Measurements from ENCODE around the gene ZFYVE28.

Gene ZFYVE28

DNA sequence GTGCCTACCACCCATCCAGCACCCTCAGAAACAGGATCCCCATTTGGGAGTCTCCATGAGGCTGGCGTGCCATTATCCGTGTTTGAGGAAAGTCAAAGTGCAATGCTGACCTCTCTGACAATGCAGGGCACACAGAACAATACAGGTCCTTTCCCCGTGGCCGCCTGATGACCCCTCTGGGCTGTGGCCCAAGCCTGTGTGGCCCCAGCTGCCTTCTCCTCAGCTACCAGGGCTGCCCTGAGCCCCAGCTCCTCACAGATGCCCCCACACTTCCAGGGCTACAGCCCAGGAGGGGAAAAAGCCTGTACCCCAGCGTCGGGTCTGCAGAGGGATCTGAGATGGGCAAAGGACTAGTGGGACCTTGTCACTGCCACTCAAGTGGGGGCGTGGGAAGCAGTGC, 15.5 kb downstream of the ZFYVE28 start:
- TF ChIP-seq ZBTB7A (IDR thresholded peaks at IDR 0.05; ENCODE audit: low read depth) (no peak), TAF1 (IDR thresholded peaks at IDR 0.05; ENCODE audit: low read depth) (no peak), CREB1 (IDR thresholded peaks at IDR 0.05; ENCODE audit: low read depth) (no peak), YY1 (IDR thresholded peaks at IDR 0.05; ENCODE audit: low read depth) (no peak), USF1 (IDR thresholded peaks at IDR 0.05) (no peak), MAX (IDR thresholded peaks at IDR 0.05) (no peak), EP300 (IDR thresholded peaks at IDR 0.05; ENCODE audit: borderline replicate concordance) (no peak)

DNA sequence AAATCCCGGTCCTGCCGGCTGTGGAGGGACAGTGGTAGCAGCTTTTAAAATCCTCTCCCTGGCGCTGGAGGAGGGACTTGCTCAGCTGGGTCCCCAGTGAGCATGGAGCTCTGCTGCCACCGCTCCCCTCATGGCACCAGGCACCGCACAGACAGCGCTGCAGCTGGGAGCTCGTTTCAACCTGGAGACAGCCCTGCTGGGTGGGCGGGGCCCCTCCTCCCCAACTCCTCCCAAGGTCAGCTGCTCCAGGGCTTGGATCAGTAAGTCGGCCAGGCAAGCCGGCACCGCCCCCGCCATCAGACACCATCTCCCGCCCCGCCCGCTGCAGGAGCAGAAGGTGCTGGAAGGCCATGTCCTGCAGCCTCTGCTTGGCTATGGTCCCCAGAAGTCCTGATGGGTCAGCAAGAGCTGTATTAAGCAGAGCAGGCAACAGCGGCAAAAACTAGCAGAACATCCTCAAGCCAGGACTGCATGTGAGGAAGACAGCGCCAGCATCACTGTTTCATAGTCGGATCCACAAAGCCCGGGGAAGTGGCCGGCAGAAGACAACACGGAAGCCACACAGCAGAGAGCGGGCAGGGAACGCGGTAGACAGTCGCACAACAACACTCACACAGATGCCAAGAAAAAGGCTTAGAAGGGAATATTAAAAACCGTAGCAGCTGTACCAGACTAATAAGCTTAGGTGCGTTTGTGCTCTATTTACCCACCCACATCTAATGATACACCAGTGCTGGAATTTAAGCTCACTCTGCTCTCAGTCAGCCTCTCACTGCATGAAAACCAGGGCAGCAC, 16.2 kb downstream of the ZFYVE28 start:
- TF ChIP-seq TEAD4 (IDR thresholded peaks at IDR 0.05) (no peak), CEBPB (IDR thresholded peaks at IDR 0.05) (no peak), NFIC (IDR thresholded peaks at IDR 0.05) (no peak), CREB1 (IDR thresholded peaks at IDR 0.05; ENCODE audit: low read depth) (no peak), USF1 (IDR thresholded peaks at IDR 0.05) (peak; percentile 47; the same call in 1 of the 2 replicates), REST (IDR thresholded peaks at IDR 0.05; ENCODE audit: low read depth) (no peak), RAD21 (IDR thresholded peaks at IDR 0.05; ENCODE audit: low read depth) (peak; percentile 24; the same call in 1 of the 2 replicates), ZBTB7A (IDR thresholded peaks at IDR 0.05; ENCODE audit: low read depth) (no peak), EP300 (IDR thresholded peaks at IDR 0.05; ENCODE audit: borderline replicate concordance) (no peak), FOXM1 (IDR thresholded peaks at IDR 0.05; ENCODE audit: borderline replicate concordance, low read depth) (no peak), YY1 (IDR thresholded peaks at IDR 0.05; ENCODE audit: low read depth) (no peak), TCF12 (IDR thresholded peaks at IDR 0.05; ENCODE audit: low read depth) (no peak; the same call in 1 of the 2 replicates), TAF1 (IDR thresholded peaks at IDR 0.05; ENCODE audit: low read depth) (no peak), EGR1 (IDR thresholded peaks at IDR 0.05) (peak; percentile 49; the same call in 1 of the 2 replicates), MAX (IDR thresholded peaks at IDR 0.05) (no peak; the same call in 1 of the 2 replicates)

DNA sequence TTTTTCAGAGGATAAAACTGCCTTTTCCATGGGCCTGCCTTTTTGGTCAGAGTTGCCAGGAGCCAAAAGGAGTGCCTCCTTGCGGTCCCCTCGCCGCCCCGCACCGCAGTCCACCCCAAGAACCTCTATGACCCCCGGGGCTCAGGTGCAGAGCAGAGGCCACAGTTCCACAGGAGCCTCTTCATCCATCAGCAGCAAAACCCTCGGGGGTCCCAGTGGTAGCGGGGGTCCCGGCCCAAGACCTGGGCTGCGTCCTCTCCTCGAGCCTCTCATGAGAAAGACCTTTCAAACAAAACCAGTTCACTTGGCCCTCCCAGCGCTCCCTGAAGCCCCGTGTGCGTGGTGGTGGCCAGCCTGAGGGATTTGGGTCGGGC, 16.8 kb downstream of the ZFYVE28 start:
- TF ChIP-seq CREB1 (IDR thresholded peaks at IDR 0.05; ENCODE audit: low read depth) (no peak), EP300 (IDR thresholded peaks at IDR 0.05; ENCODE audit: borderline replicate concordance) (no peak)

DNA sequence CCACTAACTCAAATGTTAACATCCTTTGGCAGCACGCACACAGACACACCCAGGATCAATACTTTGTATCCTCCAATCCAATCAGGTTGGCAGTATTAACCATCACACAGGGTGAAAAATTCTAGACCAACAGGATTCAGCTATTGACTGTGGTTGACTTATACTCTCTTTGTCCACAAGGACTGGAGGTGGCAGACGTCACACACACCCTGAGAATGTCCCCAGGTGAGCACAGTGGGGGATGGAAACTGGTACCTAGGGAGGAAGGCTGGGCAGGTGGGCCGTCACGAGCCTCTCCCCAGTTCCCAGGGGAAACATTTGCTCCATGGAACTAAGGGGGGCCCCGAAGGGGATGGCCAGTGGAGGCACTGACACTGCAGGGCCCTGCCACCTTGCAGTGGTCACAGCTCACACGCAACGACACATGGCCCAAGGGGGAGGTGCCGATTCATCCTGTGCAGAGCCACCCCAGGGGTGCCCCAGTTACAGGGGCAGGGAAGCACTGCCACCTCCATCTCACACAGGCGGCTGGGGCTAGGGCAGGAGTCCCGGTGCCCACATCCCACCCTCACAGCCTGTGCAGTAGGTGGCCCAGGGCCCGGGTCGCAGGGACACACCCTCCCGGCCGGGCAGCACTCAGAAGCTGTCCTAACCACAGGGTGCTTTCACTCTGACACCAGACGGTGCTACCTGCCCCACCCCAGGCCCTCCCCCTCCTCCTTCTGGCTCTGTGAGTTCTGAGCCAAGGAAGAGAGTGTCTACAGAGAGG, 17.4 kb downstream of the ZFYVE28 start:
- TF ChIP-seq FOXM1 (IDR thresholded peaks at IDR 0.05; ENCODE audit: borderline replicate concordance, low read depth) (no peak), CREB1 (IDR thresholded peaks at IDR 0.05; ENCODE audit: low read depth) (no peak), ZBTB7A (IDR thresholded peaks at IDR 0.05; ENCODE audit: low read depth) (no peak), TEAD4 (IDR thresholded peaks at IDR 0.05) (no peak), EP300 (IDR thresholded peaks at IDR 0.05; ENCODE audit: borderline replicate concordance) (no peak)

DNA sequence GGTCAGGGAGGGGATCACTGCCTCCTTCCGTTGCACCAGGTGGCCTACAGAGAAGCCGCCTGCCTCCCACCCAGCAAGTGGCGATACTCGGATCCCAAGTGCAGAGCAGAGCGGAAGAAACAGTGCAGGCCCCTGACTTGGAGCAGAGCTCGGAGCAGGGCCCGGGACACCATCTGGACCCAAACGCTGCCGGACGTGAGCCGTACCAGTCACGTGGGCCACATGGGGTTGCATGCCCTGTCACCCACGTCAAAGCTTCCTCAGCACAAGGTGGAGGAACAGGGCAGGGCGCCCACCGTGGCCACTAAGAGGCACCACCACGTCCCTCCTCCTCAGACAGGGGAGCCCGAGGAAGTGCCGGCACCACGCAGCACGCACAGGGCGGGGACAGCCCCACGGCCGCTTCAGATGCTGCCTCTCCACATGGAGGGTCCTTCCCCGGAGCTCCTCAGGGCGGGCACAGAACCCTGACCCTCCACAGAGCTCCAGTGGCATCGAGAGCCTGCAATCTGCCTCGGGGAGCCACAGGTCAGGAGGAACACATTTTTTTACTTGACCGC, 18.7 kb downstream of the ZFYVE28 start:
- no peak for TF ChIP-seq YY1 (IDR thresholded peaks at IDR 0.05; ENCODE audit: low read depth)
- no peak for TF ChIP-seq RAD21 (IDR thresholded peaks at IDR 0.05; ENCODE audit: low read depth)
- TF ChIP-seq ZBTB7A (IDR thresholded peaks at IDR 0.05; ENCODE audit: low read depth) = no peak
- TF ChIP-seq CEBPB (IDR thresholded peaks at IDR 0.05) = no peak
- no peak for TF ChIP-seq CREB1 (IDR thresholded peaks at IDR 0.05; ENCODE audit: low read depth)
- TF ChIP-seq EGR1 (IDR thresholded peaks at IDR 0.05) = no peak
- TF ChIP-seq NFIC (IDR thresholded peaks at IDR 0.05) = no peak
- no peak for TF ChIP-seq TEAD4 (IDR thresholded peaks at IDR 0.05)
- TF ChIP-seq MAX (IDR thresholded peaks at IDR 0.05) = no peak
- TF ChIP-seq TAF1 (IDR thresholded peaks at IDR 0.05; ENCODE audit: low read depth) = no peak
- no peak for TF ChIP-seq FOXM1 (IDR thresholded peaks at IDR 0.05; ENCODE audit: borderline replicate concordance, low read depth)
- no peak for TF ChIP-seq REST (IDR thresholded peaks at IDR 0.05; ENCODE audit: low read depth)
- TF ChIP-seq USF1 (IDR thresholded peaks at IDR 0.05) = no peak
- no peak for TF ChIP-seq TCF12 (IDR thresholded peaks at IDR 0.05; ENCODE audit: low read depth)
- TF ChIP-seq EP300 (IDR thresholded peaks at IDR 0.05; ENCODE audit: borderline replicate concordance) = no peak
